Endothelial cell of umbilical vein (primary cell): ENCODE data around the gene PLA2G5. TPM values are rescaled to one million over a fixed set of nuclear protein-coding genes. Genes with fewer than 3 reads are reported as not detected.

Experiments used
- BruUV-seq: library from RNA; stranded (reverse); fragments of 400-500 nt; replicated peaks from 2 replicates; lab custom pipeline; 2021; lab: Mats Ljungman, UMichigan
- CTCF ChIA-PET: fragments of 300-600, 350-600 bp; sonication (Branson Sonifier 250); formaldehyde crosslinking; loops from one replicate; lab custom pipeline; 2021; ENCODE audit warnings: antibody characterized with exemption, inconsistent platforms; lab: Charles Lee
- POLR2A ChIA-PET: fragments of 300-600, 350-600 bp; sonication (Branson Sonifier 250); formaldehyde crosslinking; loops from one replicate; lab custom pipeline; 2021; ENCODE audit warnings: antibody characterized with exemption, inconsistent platforms; lab: Charles Lee
- DNase-seq: peaks from one replicate; pipeline ENCODE4 v3.0.0-alpha.2; 2011; ENCODE audit warnings: low read depth, low spot score
- FAIRE-seq: peaks from 2 replicates; lab custom pipeline; 2011; peaks lifted over from hg19 to GRCh38; lab: Jason Lieb, UNC
- H2AFZ ChIP-seq: 2 replicates; pipeline ENCODE4 v1.6.0; 2012; ENCODE audit warnings: low read depth, low read length, control low read depth, inconsistent platforms
- H3K27ac ChIP-seq: 2 replicates; pipeline ENCODE4 v1.5.1; 2011; ENCODE audit warnings: low read depth, mild to moderate bottlenecking, control low read depth, low read length, moderate library complexity; ENCODE audit not compliant: insufficient read depth
- H3K27me3 ChIP-seq, 2 experiments: 2 replicates each; pipeline versions ENCODE4 v1.6.0 to v1.6.1; 2011; ENCODE audit warnings: low read length in 2 of 2, mixed read lengths in 1 of 2; ENCODE audit not compliant: control insufficient read depth in 2 of 2, insufficient read depth in 2 of 2
- H3K36me3 ChIP-seq, 2 experiments: 2 replicates in 1 of 2; 3 replicates in 1 of 2; pipeline ENCODE4 v1.5.1; 2011; ENCODE audit warnings: low read length in 2 of 2, mild to moderate bottlenecking in 1 of 2, moderate library complexity in 1 of 2; ENCODE audit not compliant: control insufficient read depth in 2 of 2, insufficient read depth in 2 of 2; ENCODE audit errors: extremely low read depth in 1 of 2
- H3K4me1 ChIP-seq: 3 replicates; pipeline ENCODE4 v1.5.1; 2011; ENCODE audit warnings: mild to moderate bottlenecking, low read length; ENCODE audit not compliant: control insufficient read depth, insufficient read depth; ENCODE audit errors: extremely low read depth
- H3K4me2 ChIP-seq: 2 replicates; pipeline ENCODE4 v1.6.1; 2011; ENCODE audit warnings: low read length, control low read depth, mixed read lengths; ENCODE audit not compliant: insufficient read depth
- H3K4me3 ChIP-seq, 3 experiments: fragments of 200-600 bp in 1 of 3; sonication (generic), shearing (Covaris generic) in 1 of 3; replicated peaks in 1 of 3; 2 replicates each; pipeline ENCODE4 v1.5.1; 2011 to 2016; ENCODE audit warnings: control low read depth in 3 of 3, low read length in 3 of 3, mild to moderate bottlenecking in 2 of 3, inconsistent platforms in 1 of 3, low read depth in 1 of 3, moderate library complexity in 1 of 3; ENCODE audit not compliant: insufficient read depth in 1 of 3
- H3K79me2 ChIP-seq: 2 replicates; pipeline ENCODE4 v1.6.0; 2012; ENCODE audit warnings: low read length, inconsistent platforms; ENCODE audit not compliant: control insufficient read depth, insufficient read depth
- H3K9ac ChIP-seq: replicated peaks from 2 replicates; pipeline ENCODE3; 2011; ENCODE audit warnings: low read length, control low read depth; ENCODE audit not compliant: insufficient read depth; ENCODE audit errors: extremely low read depth
- H3K9me1 ChIP-seq: replicated peaks from 3 replicates; pipeline ENCODE4 v1.6.0; 2011; ENCODE audit warnings: mild to moderate bottlenecking, low read length; ENCODE audit not compliant: control insufficient read depth, insufficient read depth; ENCODE audit errors: extremely low read depth
- H3K9me3 ChIP-seq: replicated peaks from 2 replicates; pipeline ENCODE4 v1.5.1; 2012; ENCODE audit warnings: low read length, inconsistent platforms; ENCODE audit not compliant: control insufficient read depth, insufficient read depth
- H4K20me1 ChIP-seq: replicated peaks from 2 replicates; pipeline ENCODE3; 2011; ENCODE audit warnings: mild to moderate bottlenecking, low read length; ENCODE audit not compliant: control insufficient read depth, insufficient read depth; ENCODE audit errors: extremely low read depth
- EZH2 ChIP-seq: IDR thresholded peaks from 2 replicates; pipeline ENCODE4 v1.6.1; 2012; ENCODE audit warnings: borderline replicate concordance, low read depth, mild to moderate bottlenecking, moderate library complexity, low read length, inconsistent platforms; ENCODE audit not compliant: severe bottlenecking
- FOS ChIP-seq: IDR thresholded peaks from 2 replicates; pipeline ENCODE4 v1.6.1; 2011; ENCODE audit warnings: mild to moderate bottlenecking, low read length, moderate library complexity, borderline replicate concordance; ENCODE audit not compliant: insufficient read depth
- GATA2 ChIP-seq: IDR thresholded peaks from 2 replicates; pipeline ENCODE4 v1.7.0; 2011; ENCODE audit warnings: low read depth, mild to moderate bottlenecking, moderate library complexity, mixed read lengths, low read length; ENCODE audit not compliant: insufficient read length, insufficient read depth
- JUN ChIP-seq: IDR thresholded peaks from 2 replicates; pipeline ENCODE4 v1.6.1; 2011; ENCODE audit warnings: borderline replicate concordance, low read depth; ENCODE audit not compliant: insufficient read length, insufficient read depth
- MAX ChIP-seq: IDR thresholded peaks from 2 replicates; pipeline ENCODE4 v1.6.1; 2011; ENCODE audit not compliant: insufficient read depth, insufficient read length
- POLR2A ChIP-seq: IDR thresholded peaks from 2 replicates; pipeline ENCODE4 v1.6.1; 2012; ENCODE audit warnings: low read depth, mild to moderate bottlenecking, control low read depth, low read length
- POLR2AphosphoS5 ChIP-seq: IDR thresholded peaks from 2 replicates; pipeline ENCODE4 v1.6.1; 2012; ENCODE audit warnings: low read depth, mild to moderate bottlenecking, control low read depth, low read length, moderate library complexity; ENCODE audit not compliant: insufficient read depth
- dilution Hi-C: fragments of 300-500 bp; cut with MboI; formaldehyde crosslinking; loops from one replicate; pipeline ENCODE4 v1.15.0; 2019; ENCODE audit warnings: low sequenced_read_pairs; ENCODE audit not compliant: extremely low pct_ligation_motif_present
- intact Hi-C: fragments of 100-400 bp; cut with micrococcal nuclease; formaldehyde crosslinking; loops from one replicate; pipeline ENCODE4 v1.10.0; 2022
- polyA plus RNA-seq, 4 experiments: library from polyadenylated mRNA; depleted of rRNA in 3 of 4; stranded (reverse) in 3 of 4; unstranded in 1 of 4; fragments of >200 nt; gene quantifications; 2 replicates each; pipeline versions ENCODE4 v1.2.1 to v1.2.3, GENCODE V29; 2011 to 2012; ENCODE audit warnings: missing spikeins in 1 of 4
- total RNA-seq: library from RNA; stranded (reverse); gene quantifications from 2 replicates; pipeline ENCODE4 v1.2.3, GENCODE V29; 2021

Gene PLA2G5
- total and polyA plus RNA-seq, 2 donors (not counting 3 experiments of a cell fraction or from before 2014, with no cell fraction given), result 0.06 TPM; not detected in 1

GRCh38 chr1:20037877-20038276 lies 32.1 kb upstream of the PLA2G5 start:
- Histone ChIP-seq H3K9me3 (no peaks in the 10 kb centered on the region), H4K20me1 (no peaks in the 10 kb centered on the region), H3K9me1 (no peaks in the 10 kb centered on the region), H3K27me3 (peaks cover 0 to 3% of the 10 kb centered on the region in 2 experiments), H3K27ac (no peak overlapping the region), H3K79me2 (no peaks in the 10 kb centered on the region), H3K9ac (no peak overlapping the region), H3K4me2 (no peak overlapping the region), H3K4me3 (no peak overlapping the region), H2AFZ (no peak overlapping the region), H3K4me1 (no peaks in the 10 kb centered on the region), H3K36me3 (no peaks in the 10 kb centered on the region)
- no peak for FAIRE-seq
- ChIA-PET POLR2A (no interaction called here), CTCF (interaction anchor here (0.8 kb wide), 1 partner anchor 11 kb away, joined by 3 read pairs; no protein-coding TSS in a partner anchor)
- dilution Hi-C loops (no loop called here), intact Hi-C loops (no loop called here)
- TF ChIP-seq MAX (no peak), FOS (no peak), EZH2 (no peak), GATA2 (no peak), JUN (no peak), POLR2AphosphoS5 (no peak), POLR2A (no peak)
- BruUV-seq, result no TSS peak
- DNase-seq, result no peak

DNA sequence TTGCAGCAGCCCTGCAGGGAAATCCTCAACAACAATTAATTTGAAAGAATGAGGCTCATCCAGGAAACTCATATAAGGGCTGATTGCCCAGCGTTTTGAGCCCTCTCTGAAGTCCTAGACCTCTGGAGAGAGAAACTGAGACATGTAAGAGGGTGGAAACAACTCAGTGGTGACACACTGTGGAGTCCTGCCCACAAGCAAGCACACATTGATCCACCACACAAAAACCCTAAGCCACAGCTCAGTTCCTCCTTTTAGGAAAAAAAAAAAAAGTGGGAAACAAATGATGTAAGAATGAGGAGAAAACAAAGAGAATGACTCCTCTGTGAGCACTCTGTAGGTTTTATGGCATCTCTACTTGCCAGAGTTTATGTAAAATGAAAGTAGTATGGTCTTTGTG lies 22.9 kb upstream of the PLA2G5 start:
- dilution Hi-C loops (no loop called here), intact Hi-C loops (no loop called here)
- no peaks in the 10 kb centered on the region for H3K9me3 ChIP-seq
- no peak overlapping the region for H3K27ac ChIP-seq
- POLR2A ChIA-PET, result no interaction called here
- no peak overlapping the region for H3K4me2 ChIP-seq
- TF ChIP-seq GATA2, result no peak
- no peaks in the 10 kb centered on the region for H3K4me1 ChIP-seq
- H3K9me1 ChIP-seq, result no peaks in the 10 kb centered on the region
- no TSS peak for BruUV-seq
- H4K20me1 ChIP-seq, result no peaks in the 10 kb centered on the region
- FAIRE-seq (no peak), DNase-seq (no peak)
- no peaks in the 10 kb centered on the region for H3K27me3 ChIP-seq
- no peak overlapping the region for H3K9ac ChIP-seq
- H3K4me3 ChIP-seq, result no peak overlapping the region
- H3K36me3 ChIP-seq, result no peaks in the 10 kb centered on the region
- CTCF ChIA-PET, result interaction anchor here (1.2 to 1.7 kb wide), 2 partner anchors 72 to 105 kb away, joined by 3 to 4 read pairs; no protein-coding TSS in a partner anchor
- no peaks in the 10 kb centered on the region for H3K79me2 ChIP-seq
- H2AFZ ChIP-seq, result no peak overlapping the region
